Fibroblast of skin of right quadriceps (primary cell): Measurements from ENCODE around the gene ABTB1.

Source experiments
- DNase-seq: peaks from one replicate; pipeline ENCODE4 v3.0.0-alpha.2; 2013

Gene ABTB1

GRCh38 chr3:127723011-127723567 lies 50.3 kb downstream of the ABTB1 start:
- DNase-seq, result peak; percentile 28

GRCh38 chr3:127726894-127727293 lies 54.1 kb downstream of the ABTB1 start:
- DNase-seq, result no peak

GRCh38 chr3:127728417-127729015 lies 55.8 kb downstream of the ABTB1 start:
- no peak for DNase-seq

DNA sequence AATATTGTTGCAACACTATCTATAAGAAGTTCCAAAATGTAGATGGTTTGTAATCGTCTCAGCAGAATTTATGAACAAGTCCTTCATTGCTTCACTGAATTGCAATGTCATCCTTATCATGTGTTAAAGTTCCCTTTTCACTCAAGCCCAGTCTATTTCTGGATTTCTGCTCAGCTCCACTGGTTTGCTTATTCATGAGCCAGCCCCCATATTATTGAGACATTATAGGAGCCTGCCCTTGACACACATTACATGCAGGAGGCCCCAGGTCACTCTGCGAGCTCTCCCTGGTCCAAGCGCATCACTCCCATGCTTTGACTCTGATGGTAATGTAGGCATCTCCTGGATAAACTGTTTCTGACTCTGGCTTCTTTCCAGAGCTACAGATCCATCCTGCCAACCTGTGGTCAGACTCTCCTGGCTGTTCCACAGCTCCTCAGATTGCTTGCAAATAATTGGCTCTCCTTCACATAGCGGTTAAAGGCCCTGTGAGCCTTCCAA lies 56.9 kb downstream of the ABTB1 start:
- DNase-seq, result no peak

DNA sequence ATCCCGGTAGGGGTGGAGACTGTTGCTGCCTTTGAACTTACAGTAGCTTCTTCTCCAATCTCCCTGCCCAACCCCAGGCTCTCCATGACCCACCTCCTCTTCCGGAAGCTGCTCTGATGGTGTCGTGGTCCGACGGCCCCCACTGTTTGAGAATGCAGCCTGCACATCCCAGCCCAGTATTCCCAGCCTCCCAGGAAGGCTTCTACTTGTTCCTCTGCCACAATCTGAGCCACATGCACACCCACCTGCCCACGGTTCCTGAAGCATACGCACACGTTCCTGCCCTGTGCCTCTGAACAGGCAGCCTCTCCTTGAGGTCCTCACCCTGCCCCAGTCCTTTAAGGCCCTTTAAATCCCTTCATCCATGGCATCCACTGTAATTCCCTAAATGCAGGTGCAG lies 57.4 kb downstream of the ABTB1 start:
- no peak for DNase-seq
